IMR-90 (cell line): ENCODE data around the gene NPR3. TPM values are rescaled to one million over a fixed set of nuclear protein-coding genes. Genes with fewer than 3 reads are reported as not detected.

Experiments used
- ATAC-seq: fragments of 200-7000 bp; cut with Tn5 transposase; 2 replicates; pipeline ENCODE4 v1.9.1; 2020; ENCODE audit warnings: low read depth, mild to moderate bottlenecking, moderate library complexity
- BruUV-seq: library from RNA; stranded (reverse); fragments of 400-500 nt; replicated peaks from 2 replicates; lab custom pipeline; 2021; lab: Mats Ljungman, UMichigan
- CTCF ChIA-PET: fragments of 300-600 bp; formaldehyde crosslinking; extraction: SDS; loops from one replicate; lab custom pipeline; 2021; ENCODE audit warnings: antibody characterized with exemption; lab: Yijun Ruan, JAX
- POLR2A ChIA-PET: fragments of 300-600 bp; sonication (Branson Sonifier 250); formaldehyde crosslinking; loops from one replicate; lab custom pipeline; 2022; ENCODE audit warnings: antibody characterized with exemption; ENCODE audit not compliant: unreplicated experiment; lab: Charles Lee
- DNase-seq: peaks from one replicate; pipeline ENCODE4 v3.0.0; 2013
- H2AFZ ChIP-seq: replicated peaks from 2 replicates; pipeline ENCODE3; 2013; ENCODE audit warnings: low read length, mild to moderate bottlenecking; ENCODE audit not compliant: poor library complexity
- H2AK5ac ChIP-seq: 2 replicates; pipeline ENCODE4 v1.6.1; 2013; ENCODE audit warnings: low read depth, low read length, inconsistent platforms
- H2AK9ac ChIP-seq: replicated peaks from 2 replicates; pipeline ENCODE3; 2013; ENCODE audit warnings: mild to moderate bottlenecking, low read depth, low read length, moderate library complexity; ENCODE audit not compliant: poor library complexity
- H2BK120ac ChIP-seq: 2 replicates; pipeline ENCODE4 v1.6.1; 2013; ENCODE audit warnings: low read depth, low read length, inconsistent platforms
- H2BK15ac ChIP-seq: 3 replicates; pipeline ENCODE4 v1.6.1; 2013; ENCODE audit warnings: low read depth, low read length, inconsistent platforms
- H2BK20ac ChIP-seq: 2 replicates; pipeline ENCODE4 v1.6.1; 2013; ENCODE audit warnings: low read depth, mild to moderate bottlenecking, inconsistent platforms, low read length, moderate library complexity
- H2BK5ac ChIP-seq: 2 replicates; pipeline ENCODE4 v1.6.1; 2013; ENCODE audit warnings: mild to moderate bottlenecking, low read depth, low read length, inconsistent platforms; ENCODE audit not compliant: poor library complexity, severe bottlenecking
- H3K14ac ChIP-seq: replicated peaks from 2 replicates; pipeline ENCODE4 v1.6.1; 2013; ENCODE audit warnings: low read depth, low read length, inconsistent platforms
- H3K18ac ChIP-seq: 2 replicates; pipeline ENCODE4 v1.6.1; 2013; ENCODE audit warnings: low read depth, low read length, control low read depth
- H3K23ac ChIP-seq: 2 replicates; pipeline ENCODE4 v1.6.1; 2013; ENCODE audit warnings: low read depth, low read length, inconsistent platforms
- H3K27ac ChIP-seq: 2 replicates; pipeline ENCODE4 v1.5.1; 2013; ENCODE audit warnings: mild to moderate bottlenecking, control low read depth, low read length; ENCODE audit not compliant: insufficient read depth
- H3K27me3 ChIP-seq: 2 replicates; pipeline ENCODE4 v1.6.1; 2013; ENCODE audit warnings: low read length; ENCODE audit not compliant: control insufficient read depth, insufficient read depth
- H3K36me3 ChIP-seq: 2 replicates; pipeline ENCODE4 v1.6.1; 2013; ENCODE audit warnings: low read length, mixed read lengths; ENCODE audit not compliant: control insufficient read depth, insufficient read depth
- H3K4ac ChIP-seq: 2 replicates; pipeline ENCODE4 v1.6.1; 2013; ENCODE audit warnings: low read depth, low read length, inconsistent platforms
- H3K4me1 ChIP-seq: 2 replicates; pipeline ENCODE4 v1.6.1; 2013; ENCODE audit warnings: low read length, mixed read lengths; ENCODE audit not compliant: control insufficient read depth, insufficient read depth
- H3K4me2 ChIP-seq: 2 replicates; pipeline ENCODE4 v1.6.1; 2013; ENCODE audit warnings: low read depth, mild to moderate bottlenecking, control low read depth, low read length, moderate library complexity
- H3K4me3 ChIP-seq: 2 replicates; pipeline ENCODE4 v1.5.1; 2013; ENCODE audit warnings: low read depth, mild to moderate bottlenecking, control low read depth, low read length, moderate library complexity; ENCODE audit not compliant: insufficient read depth
- H3K56ac ChIP-seq: 2 replicates; pipeline ENCODE4 v1.6.1; 2013; ENCODE audit warnings: low read length, inconsistent platforms; ENCODE audit not compliant: insufficient read depth; ENCODE audit errors: extremely low read depth
- H3K79me1 ChIP-seq, 2 experiments: 2 replicates each; pipeline ENCODE4 v1.6.1; 2013; ENCODE audit warnings: low read length in 2 of 2, inconsistent platforms in 1 of 2, low read depth in 1 of 2
- H3K9ac ChIP-seq: 2 replicates; pipeline ENCODE4 v1.6.1; 2013; ENCODE audit warnings: low read depth, low read length, control low read depth
- H3K9me1 ChIP-seq: 2 replicates; pipeline ENCODE4 v1.6.1; 2013; ENCODE audit warnings: low read length, inconsistent platforms; ENCODE audit not compliant: insufficient read depth
- H3K9me3 ChIP-seq: 2 replicates; pipeline ENCODE4 v1.6.1; 2013; ENCODE audit warnings: low read length; ENCODE audit not compliant: control insufficient read depth, insufficient read depth
- H4K20me1 ChIP-seq: 2 replicates; pipeline ENCODE4 v1.6.1; 2013; ENCODE audit warnings: low read length, inconsistent platforms; ENCODE audit not compliant: insufficient read depth
- H4K5ac ChIP-seq: 2 replicates; pipeline ENCODE4 v1.6.1; 2013; ENCODE audit warnings: mild to moderate bottlenecking, low read depth, low read length, control low read depth
- H4K8ac ChIP-seq, 2 experiments: 2 replicates each; pipeline ENCODE4 v1.6.1; 2013; ENCODE audit warnings: low read depth in 2 of 2, low read length in 2 of 2, control low read depth in 1 of 2, inconsistent platforms in 1 of 2
- H4K91ac ChIP-seq: 2 replicates; pipeline ENCODE4 v1.6.1; 2013; ENCODE audit warnings: low read depth, low read length, inconsistent platforms; ENCODE audit not compliant: insufficient read depth
- BHLHE40 ChIP-seq: fragments of 150-350 bp; IDR thresholded peaks from 2 replicates; pipeline ENCODE4 v1.6.1; 2016; ENCODE audit warnings: mild to moderate bottlenecking, low read depth, low read length
- CHD1 ChIP-seq: IDR thresholded peaks from 2 replicates; pipeline ENCODE4 v1.6.1; 2012; ENCODE audit warnings: low read depth, low read length, improper control_type of control experiment
- FOS ChIP-seq: fragments of 150-350 bp; IDR thresholded peaks from 2 replicates; pipeline ENCODE4 v1.6.1; 2016; ENCODE audit warnings: low read depth, low read length
- MAZ ChIP-seq: IDR thresholded peaks from 2 replicates; pipeline ENCODE4 v1.6.1; 2012; ENCODE audit warnings: low read depth, mild to moderate bottlenecking, low read length, improper control_type of control experiment, moderate library complexity, borderline replicate concordance
- MXI1 ChIP-seq: IDR thresholded peaks from 2 replicates; pipeline ENCODE4 v1.6.1; 2012; ENCODE audit warnings: low read depth, mild to moderate bottlenecking, low read length, moderate library complexity, borderline replicate concordance
- NFE2L2 ChIP-seq: fragments of 150-350 bp; IDR thresholded peaks from 2 replicates; pipeline ENCODE4 v1.6.1; 2016; ENCODE audit warnings: low read depth, mild to moderate bottlenecking, low read length
- RCOR1 ChIP-seq: IDR thresholded peaks from 2 replicates; pipeline ENCODE4 v1.6.1; 2012; ENCODE audit warnings: mild to moderate bottlenecking, low read length, improper control_type of control experiment; ENCODE audit not compliant: insufficient replicate concordance
- RFX5 ChIP-seq: IDR thresholded peaks from 2 replicates; pipeline ENCODE4 v1.8.0; 2012; ENCODE audit warnings: low read depth, mild to moderate bottlenecking, low read length, moderate library complexity
- SMC3 ChIP-seq: fragments of 150-350 bp; IDR thresholded peaks from 2 replicates; pipeline ENCODE4 v1.6.1; 2016; ENCODE audit warnings: low read depth, mild to moderate bottlenecking, antibody characterized with exemption, low read length, moderate library complexity
- dilution Hi-C: fragments of 300-500 bp; cut with HindIII; formaldehyde crosslinking; loops from one replicate; pipeline ENCODE4 v1.14.3; 2018; ENCODE audit warnings: low sequenced_read_pairs; ENCODE audit not compliant: unreplicated experiment
- in situ Hi-C: fragments of 300-500 bp; cut with MboI; formaldehyde crosslinking; loops from 3 replicates; pipeline ENCODE4 v1.14.3; 2019; ENCODE audit warnings: low sequenced_read_pairs, inconsistent platforms, mixed read lengths
- intact Hi-C: fragments of 100-400 bp; cut with micrococcal nuclease; formaldehyde crosslinking; loops from 2 replicates; pipeline ENCODE4 v1.10.0; 2022
- polyA plus RNA-seq, 3 experiments: library from polyadenylated mRNA; depleted of rRNA; stranded (reverse); fragments of >200 nt; gene quantifications; 2 replicates each; pipeline ENCODE4 v1.2.3, GENCODE V29; 2012; ENCODE audit warnings: low replicate concordance in 1 of 3
- total RNA-seq: library from RNA; depleted of rRNA; stranded (reverse); fragments of >200 nt; gene quantifications from 2 replicates; pipeline ENCODE4 v1.2.3, GENCODE V29; 2012

The NPR3 gene
- total and polyA plus RNA-seq, 2 of the 4 experiments (the other 2 are of a cell fraction): 24.6 to 88.2 TPM

DNA sequence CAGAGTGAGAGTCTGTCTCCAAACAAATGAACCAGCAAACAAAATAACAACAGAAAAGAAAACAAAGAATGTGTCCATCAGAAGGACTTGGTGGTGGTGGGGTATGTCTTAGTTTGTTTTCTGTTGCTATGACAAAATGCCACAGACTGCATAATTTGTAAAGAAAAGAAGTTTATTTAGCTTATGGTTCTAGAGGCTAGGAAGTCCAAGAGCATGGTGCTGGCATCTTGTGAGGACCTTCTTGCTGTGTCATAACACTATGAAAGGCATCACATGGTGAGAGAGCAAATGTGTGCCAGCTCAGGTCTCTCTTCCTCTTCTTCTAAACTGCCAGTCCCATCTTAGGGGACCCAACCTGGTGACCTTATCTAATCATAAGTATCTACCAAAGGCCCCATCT is 10.5 kb downstream of the NPR3 start:
- TF ChIP-seq FOS: no peak
- no peak for TF ChIP-seq CHD1
- no peak for TF ChIP-seq NFE2L2
- TF ChIP-seq RCOR1: no peak
- no peak for TF ChIP-seq BHLHE40
- TF ChIP-seq SMC3: no peak
- TF ChIP-seq RFX5: no peak
- TF ChIP-seq MXI1: no peak
- no peak for TF ChIP-seq MAZ
- Histone ChIP-seq H2BK15ac (no peak overlapping the region), H2AK5ac (no peak overlapping the region), H3K9ac (no peak overlapping the region), H3K36me3 (peaks cover 15% of the 10 kb centered on the region), H2BK120ac (no peak overlapping the region), H4K8ac (no peak overlapping the region), H3K4me1 (0 out of 2 replicates have a peak, but pooled peaks cover 2% of the 10 kb centered on the region), H3K9me1 (no peaks in the 10 kb centered on the region), H3K27ac (no peak overlapping the region), H2BK20ac (no peak overlapping the region), H4K20me1 (no peaks in the 10 kb centered on the region), H3K27me3 (no peaks in the 10 kb centered on the region), H3K23ac (no peak overlapping the region), H2AFZ (no peak overlapping the region), H3K4me2 (no peak overlapping the region), H3K18ac (no peak overlapping the region), H3K4me3 (no peak overlapping the region), H3K56ac (no peak overlapping the region), H3K9me3 (no peaks in the 10 kb centered on the region), H3K14ac (no peak overlapping the region), H3K4ac (no peak overlapping the region), H4K5ac (no peak overlapping the region), H2AK9ac (no peak overlapping the region), H4K91ac (no peak overlapping the region), H2BK5ac (no peak overlapping the region), H3K79me1 (peaks cover 3 to 16% of the 10 kb centered on the region in 2 experiments; a peak in 2 of 4 replicates)
- in situ Hi-C loops (no loop called here), dilution Hi-C loops (no loop called here), intact Hi-C loops (no loop called here)
- ChIA-PET CTCF (no interaction called here), POLR2A (interaction anchor here (0.6 kb wide), 1 partner anchor 82 kb away, joined by 6 read pairs; no protein-coding TSS in a partner anchor)
- DNase-seq: no peak
- no peak for ATAC-seq
- no TSS peak for BruUV-seq
